ENCODE measurements around the gene CACNA1C. TPM values are rescaled to one million over a fixed set of nuclear protein-coding genes. Genes with fewer than 3 reads are reported as not detected.

CACNA1C gene
- total RNA-seq, 1 experiment from 2014 or later: 3.7 TPM

- Histone ChIP-seq H3K27me3 (replicated peaks; ENCODE audit: insufficient read depth, low read depth, low read length, poor library complexity) (no peaks in the 10 kb centered on the region), H3K36me3 (ENCODE audit: insufficient read depth, low read length, poor library complexity, severe bottlenecking) (no peaks in the 10 kb centered on the region), H3K27ac (ENCODE audit: low read depth, low read length, poor library complexity, severe bottlenecking) (no peak overlapping the region), H3K4me3 (ENCODE audit: low read depth, low read length, poor library complexity, severe bottlenecking) (no peak overlapping the region), H3K4me1 (ENCODE audit: insufficient read depth, low read length, poor library complexity, severe bottlenecking) (no peaks in the 10 kb centered on the region), H3K9me3 (ENCODE audit: low read depth, low read length, poor library complexity, severe bottlenecking) (no peaks in the 10 kb centered on the region)
- ChIA-PET POLR2A (ENCODE audit: low non-redundant PET) (interaction anchor here (0.7 kb wide), 1 partner anchor 988 kb away, joined by 3 read pairs; no protein-coding TSS in a partner anchor), CTCF (no interaction called here)
- intact Hi-C loops (cut with micrococcal nuclease; ENCODE audit: unreplicated experiment): no loop called here
- no TSS peak for BruUV-seq (replicated peaks)
- TF ChIP-seq EZH2 (IDR thresholded peaks at IDR 0.05; ENCODE audit: borderline replicate concordance, low read depth, low read length, poor library complexity, severe bottlenecking) (no peak), CTCF (conservative IDR thresholded peaks at IDR 0.05; ENCODE audit: low read depth, low read length) (no peak)
- no peak for DNase-seq (ENCODE audit: low spot score)
Measured at GRCh38 chr12:2514038-2514340, 461.2 kb downstream of the CACNA1C start.

GRCh38 chr12:2520722-2521246 is 468.0 kb downstream of the CACNA1C start:
- Histone ChIP-seq H3K9me3 (ENCODE audit: low read depth, low read length, poor library complexity, severe bottlenecking) (no peaks in the 10 kb centered on the region), H3K4me3 (ENCODE audit: low read depth, low read length, poor library complexity, severe bottlenecking) (no peak overlapping the region), H3K27me3 (replicated peaks; ENCODE audit: insufficient read depth, low read depth, low read length, poor library complexity) (peaks cover 8% of the 10 kb centered on the region), H3K27ac (ENCODE audit: low read depth, low read length, poor library complexity, severe bottlenecking) (no peak overlapping the region), H3K36me3 (ENCODE audit: insufficient read depth, low read length, poor library complexity, severe bottlenecking) (no peaks in the 10 kb centered on the region), H3K4me1 (ENCODE audit: insufficient read depth, low read length, poor library complexity, severe bottlenecking) (no peaks in the 10 kb centered on the region)
- no peak for DNase-seq (ENCODE audit: low spot score)
- ChIA-PET CTCF (no interaction called here), POLR2A (ENCODE audit: low non-redundant PET) (no interaction called here)
- TF ChIP-seq EZH2 (IDR thresholded peaks at IDR 0.05; ENCODE audit: borderline replicate concordance, low read depth, low read length, poor library complexity, severe bottlenecking) (no peak), CTCF (conservative IDR thresholded peaks at IDR 0.05; ENCODE audit: low read depth, low read length) (no peak)
- BruUV-seq (replicated peaks): no TSS peak
- intact Hi-C loops (cut with micrococcal nuclease; ENCODE audit: unreplicated experiment): no loop called here

- Histone ChIP-seq H3K27ac (ENCODE audit: low read depth, low read length, poor library complexity, severe bottlenecking) (no peak overlapping the region), H3K9me3 (ENCODE audit: low read depth, low read length, poor library complexity, severe bottlenecking) (no peaks in the 10 kb centered on the region), H3K36me3 (ENCODE audit: insufficient read depth, low read length, poor library complexity, severe bottlenecking) (no peaks in the 10 kb centered on the region), H3K27me3 (replicated peaks; ENCODE audit: insufficient read depth, low read depth, low read length, poor library complexity) (peaks cover 8% of the 10 kb centered on the region), H3K4me3 (ENCODE audit: low read depth, low read length, poor library complexity, severe bottlenecking) (no peak overlapping the region), H3K4me1 (ENCODE audit: insufficient read depth, low read length, poor library complexity, severe bottlenecking) (no peaks in the 10 kb centered on the region)
- ChIA-PET CTCF (no interaction called here), POLR2A (ENCODE audit: low non-redundant PET) (no interaction called here)
- intact Hi-C loops (cut with micrococcal nuclease; ENCODE audit: unreplicated experiment): no loop called here
- no TSS peak for BruUV-seq (replicated peaks)
- TF ChIP-seq EZH2 (IDR thresholded peaks at IDR 0.05; ENCODE audit: borderline replicate concordance, low read depth, low read length, poor library complexity, severe bottlenecking) (no peak), CTCF (conservative IDR thresholded peaks at IDR 0.05; ENCODE audit: low read depth, low read length) (no peak)
- DNase-seq (ENCODE audit: low spot score): no peak
Measured at GRCh38 chr12:2523317-2523716, 470.5 kb downstream of the CACNA1C start.

All from A673 (cell line).